ENCODE results near the gene TBX2.

GRCh38 chr17:61416540-61417363 lies 17.1 kb downstream of the TBX2 start:
- TF ChIP-seq, protein P1, sequence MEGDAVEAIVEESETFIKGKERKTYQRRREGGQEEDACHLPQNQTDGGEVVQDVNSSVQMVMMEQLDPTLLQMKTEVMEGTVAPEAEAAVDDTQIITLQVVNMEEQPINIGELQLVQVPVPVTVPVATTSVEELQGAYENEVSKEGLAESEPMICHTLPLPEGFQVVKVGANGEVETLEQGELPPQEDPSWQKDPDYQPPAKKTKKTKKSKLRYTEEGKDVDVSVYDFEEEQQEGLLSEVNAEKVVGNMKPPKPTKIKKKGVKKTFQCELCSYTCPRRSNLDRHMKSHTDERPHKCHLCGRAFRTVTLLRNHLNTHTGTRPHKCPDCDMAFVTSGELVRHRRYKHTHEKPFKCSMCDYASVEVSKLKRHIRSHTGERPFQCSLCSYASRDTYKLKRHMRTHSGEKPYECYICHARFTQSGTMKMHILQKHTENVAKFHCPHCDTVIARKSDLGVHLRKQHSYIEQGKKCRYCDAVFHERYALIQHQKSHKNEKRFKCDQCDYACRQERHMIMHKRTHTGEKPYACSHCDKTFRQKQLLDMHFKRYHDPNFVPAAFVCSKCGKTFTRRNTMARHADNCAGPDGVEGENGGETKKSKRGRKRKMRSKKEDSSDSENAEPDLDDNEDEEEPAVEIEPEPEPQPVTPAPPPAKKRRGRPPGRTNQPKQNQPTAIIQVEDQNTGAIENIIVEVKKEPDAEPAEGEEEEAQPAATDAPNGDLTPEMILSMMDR (IDR thresholded peaks at IDR 0.05; ENCODE audit: poor library complexity), result peak; percentile 98
- TF ChIP-seq EZH2phosphoT487 (IDR thresholded peaks at IDR 0.05; ENCODE audit: low read depth, severe bottlenecking, unreplicated experiment), result no peak
